Pancreas (tissue), 10 donors: Measurements from ENCODE around the gene DNAJB6. TPM values are rescaled to one million over a fixed set of nuclear protein-coding genes. Genes with fewer than 3 reads are reported as not detected.

Source experiments
- ATAC-seq, 4 donors: fragments of 200-7000 bp; cut with Tn5 transposase; one replicate each; pipeline versions ENCODE4 v1.8.0 to v1.9.1; 2020; ENCODE audit warnings: mild to moderate bottlenecking in 4 of 4, moderate library complexity in 4 of 4
- DNase-seq, 6 donors: peaks; one replicate each; pipeline ENCODE4 v3.0.0-alpha.2; 2020
- FAIRE-seq: peaks from 2 replicates; lab custom pipeline; 2012; peaks lifted over from hg19 to GRCh38; lab: Jason Lieb, UNC
- H3K27ac ChIP-seq, 4 donors: fragments of 200-600 bp; sonication (generic); 1 replicate in 3 of 4; 2 replicates in 1 of 4; pipeline versions ENCODE4 v1.5.0 to v1.8.0; 2020
- H3K27me3 ChIP-seq, 4 donors: fragments of 200-600 bp; one replicate each; pipeline ENCODE4 v1.8.0; 2021
- H3K36me3 ChIP-seq, 3 donors: fragments of 200-600 bp; sonication (generic) in 1 of 3; one replicate each; pipeline versions ENCODE4 v1.5.0 to v1.8.0; 2020 to 2021
- H3K4me1 ChIP-seq, 3 donors: fragments of 200-600 bp; one replicate each; pipeline ENCODE4 v1.8.0; 2021
- H3K4me3 ChIP-seq, 4 donors: fragments of 200-600 bp; sonication (generic) in 2 of 4; one replicate each; pipeline versions ENCODE4 v1.5.0 to v1.8.0; 2020 to 2021
- H3K9me3 ChIP-seq, 4 donors: fragments of 200-600 bp; one replicate each; pipeline ENCODE4 v1.8.0; 2021
- WGBS, 2 donors: extraction: QIAGEN DNeasy Blood & Tissue Kit; methylation state at CpG; one replicate each; pipeline ENCODE4 v1.1.7; 2013; 5-methylcytosine and 5-hydroxymethylcytosine counted together
- intact Hi-C, 3 donors: fragments of 100-400 bp; cut with DNase I; formaldehyde crosslinking; loops; one replicate each; pipeline versions ENCODE4 v1.11.1 to v1.14.2; 2022
- polyA plus RNA-seq, 2 donors: library from polyadenylated mRNA; stranded (reverse); fragments of 200-250 nt; gene quantifications; one replicate each; pipeline ENCODE4 v1.2.3, GENCODE V29; 2013
- total RNA-seq, 6 donors: library from RNA; stranded (reverse); fragmentation: NEBNext Ultra II Directional in 4 of 6; extraction: Animal tissue kit (Norgen Biotek cat#: 25700) in 4 of 6; gene quantifications; one replicate each; pipeline versions ENCODE4 v1.2.1 to v1.2.4, GENCODE V29; 2021 to 2023
- TF ChIP-seq, protein P1 (sequence below), 4 donors: fragments of 200-600 bp; sonication (generic) in 3 of 4; IDR thresholded peaks; one replicate each; pipeline versions ENCODE4 v1.5.0 to v1.8.0; 2021; ENCODE audit warnings: antibody characterized with exemption in 4 of 4
- donor health status: healthy with polysubstance abuse.
- donor health status: DM: no; HTN: no; CAD: no; lungs with moderate emphysema.
- donor health status: DM: no; HTN: no; CAD: no.
- donor health status: control.
- donor health status: control.
- donor health status: Bipolar disorder and iron deficiency.
- donor health status: DM: yes; HTN: yes; CAD: no.
- donor health status: DM: no; HTN: no; CAD: no.
- donor health status: DM: no; HTN: no; CAD: no.
- donor health status: DM: yes; HTN: yes; CAD: no.

DNAJB6 gene
- total and polyA plus RNA-seq, 8 donors: 23.0 to 49.4 (median 32.6) TPM

DNA sequence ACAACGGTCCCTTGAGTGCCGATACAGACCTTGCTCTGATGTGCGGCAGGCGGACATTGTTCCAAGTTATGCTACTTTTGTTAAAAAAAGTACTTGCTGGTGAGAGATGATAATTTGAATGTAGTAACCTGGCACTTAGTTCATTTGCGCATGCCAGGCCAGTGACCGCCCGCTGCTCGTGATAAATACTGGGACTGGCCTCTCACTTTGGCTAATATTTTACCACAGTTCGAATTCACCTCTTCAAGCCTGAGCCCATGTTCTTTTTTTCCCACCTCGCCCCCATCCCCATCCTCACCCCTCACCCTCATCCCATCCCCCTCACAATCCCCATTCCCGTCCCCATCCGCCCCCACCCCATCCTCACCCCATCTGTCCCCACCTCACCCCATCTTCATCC lies 126.4 kb downstream of the DNAJB6 start:
- Histone ChIP-seq H3K4me1 (no peaks in the 10 kb centered on the region), H3K4me3 (no peak overlapping the region), H3K27me3 (peaks cover 0 to 5% (median 0%) of the 10 kb centered on the region in 4 donors), H3K36me3 (no peaks in the 10 kb centered on the region), H3K9me3 (no peaks in the 10 kb centered on the region), H3K27ac (no peak overlapping the region)
- FAIRE-seq (no peak), ATAC-seq (peak in 2 of 4 donors; percentile 50 to 75), DNase-seq (peak in 1 of 6 donors; percentile 40)
- 14 to 25% methylated on average over 12 of the region's 12 CpGs for WGBS, 2 donors
- TF ChIP-seq, protein P1, sequence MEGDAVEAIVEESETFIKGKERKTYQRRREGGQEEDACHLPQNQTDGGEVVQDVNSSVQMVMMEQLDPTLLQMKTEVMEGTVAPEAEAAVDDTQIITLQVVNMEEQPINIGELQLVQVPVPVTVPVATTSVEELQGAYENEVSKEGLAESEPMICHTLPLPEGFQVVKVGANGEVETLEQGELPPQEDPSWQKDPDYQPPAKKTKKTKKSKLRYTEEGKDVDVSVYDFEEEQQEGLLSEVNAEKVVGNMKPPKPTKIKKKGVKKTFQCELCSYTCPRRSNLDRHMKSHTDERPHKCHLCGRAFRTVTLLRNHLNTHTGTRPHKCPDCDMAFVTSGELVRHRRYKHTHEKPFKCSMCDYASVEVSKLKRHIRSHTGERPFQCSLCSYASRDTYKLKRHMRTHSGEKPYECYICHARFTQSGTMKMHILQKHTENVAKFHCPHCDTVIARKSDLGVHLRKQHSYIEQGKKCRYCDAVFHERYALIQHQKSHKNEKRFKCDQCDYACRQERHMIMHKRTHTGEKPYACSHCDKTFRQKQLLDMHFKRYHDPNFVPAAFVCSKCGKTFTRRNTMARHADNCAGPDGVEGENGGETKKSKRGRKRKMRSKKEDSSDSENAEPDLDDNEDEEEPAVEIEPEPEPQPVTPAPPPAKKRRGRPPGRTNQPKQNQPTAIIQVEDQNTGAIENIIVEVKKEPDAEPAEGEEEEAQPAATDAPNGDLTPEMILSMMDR (IDR thresholded peaks at IDR 0.05): no peak
- intact Hi-C loops: no loop called here

DNA sequence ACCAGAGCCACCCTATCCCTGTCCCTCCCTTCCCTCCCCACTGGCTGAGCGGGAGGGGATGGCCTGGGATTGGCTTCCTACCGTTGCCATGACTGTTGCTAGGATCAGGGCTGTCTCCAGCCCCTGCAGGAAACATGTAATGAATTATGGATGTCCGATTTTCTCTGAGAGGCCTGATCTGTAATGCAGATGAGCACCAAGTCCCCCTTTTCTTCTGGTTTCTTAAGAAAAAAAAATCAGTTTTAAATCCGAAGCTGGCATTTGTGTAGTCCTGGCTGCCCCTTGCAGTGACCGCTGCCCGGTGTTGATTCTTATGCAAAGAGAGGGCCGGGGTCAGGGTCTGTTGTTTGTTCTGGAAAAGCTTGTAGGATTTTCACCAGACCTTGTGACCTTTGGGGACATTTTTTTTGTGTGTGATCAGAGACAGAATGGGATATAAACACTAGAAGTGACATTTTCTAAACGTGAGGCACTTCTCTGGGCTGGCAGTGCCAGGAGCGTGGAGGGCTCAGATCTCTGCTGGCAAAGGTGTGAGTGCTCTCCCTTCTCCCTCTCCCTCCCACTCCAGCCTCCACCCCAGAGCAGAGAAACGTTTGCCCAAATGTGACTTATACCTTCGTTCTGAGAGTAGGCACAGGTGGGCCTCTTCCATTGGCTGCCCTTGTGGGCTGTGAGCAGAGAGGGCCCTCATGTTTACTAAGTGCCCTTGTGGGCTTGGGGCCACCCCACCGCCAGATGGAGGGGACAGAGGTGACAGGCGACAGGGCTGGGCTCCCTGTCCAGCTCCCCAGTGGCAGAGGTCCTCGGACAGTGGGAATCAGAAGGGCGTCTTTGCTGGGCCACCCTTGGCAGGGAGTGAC lies 127.5 kb downstream of the DNAJB6 start:
- DNase-seq: peak in 1 of 6 donors; percentile 11
- H3K27me3 ChIP-seq: peaks cover 0 to 5% (median 0%) of the 10 kb centered on the region in 4 donors

DNA sequence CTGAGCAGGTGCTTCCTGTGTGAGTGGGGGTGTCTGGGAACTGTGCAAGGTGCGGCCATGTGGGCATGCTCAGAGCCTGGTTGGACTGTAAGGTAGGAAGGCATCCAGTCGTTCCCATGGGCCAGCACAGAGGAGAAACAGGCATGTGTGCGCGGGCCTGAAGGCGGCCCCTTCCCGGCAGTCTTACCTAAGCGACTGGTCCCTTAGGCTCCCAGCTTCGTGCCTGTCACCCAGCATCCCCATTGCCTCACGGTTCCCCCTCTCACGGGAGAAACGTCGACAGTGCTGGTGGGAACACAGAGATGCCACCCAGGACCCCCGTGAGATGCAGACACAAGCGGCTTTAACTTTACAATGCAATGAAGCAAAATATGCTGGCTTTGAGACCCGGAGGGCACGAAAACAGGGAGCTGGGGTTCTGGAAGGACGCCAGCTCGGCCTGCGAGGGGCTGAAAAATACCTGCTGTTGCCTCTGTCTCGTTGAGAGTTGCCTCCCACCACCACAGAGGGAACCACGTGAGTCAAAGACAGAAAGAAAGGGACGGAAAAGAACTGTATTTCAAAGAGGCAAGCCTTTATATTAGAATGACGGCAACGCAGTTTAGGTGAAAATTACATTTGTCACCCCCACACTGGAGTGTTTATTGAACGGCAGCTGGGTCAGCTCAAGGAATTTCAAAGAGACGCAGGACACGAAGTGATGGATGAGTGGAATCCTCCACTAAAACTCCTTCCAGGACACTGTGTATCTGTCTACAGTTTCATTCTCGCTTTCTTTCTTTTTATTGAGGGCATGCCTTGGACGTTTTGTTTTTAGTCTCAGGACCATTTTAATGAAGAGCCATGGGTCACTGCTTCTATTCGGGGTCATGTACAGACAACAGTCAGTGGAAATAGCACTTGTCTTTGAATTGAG lies 128.4 kb downstream of the DNAJB6 start:
- Histone ChIP-seq H3K9me3 (no peaks in the 10 kb centered on the region), H3K4me3 (no peak overlapping the region), H3K4me1 (no peaks in the 10 kb centered on the region), H3K36me3 (no peaks in the 10 kb centered on the region), H3K27me3 (peaks cover 0 to 5% (median 0%) of the 10 kb centered on the region in 4 donors), H3K27ac (no peak overlapping the region)
- intact Hi-C loops: no loop called here
- TF ChIP-seq, protein P1 (IDR thresholded peaks at IDR 0.05): no peak
- ATAC-seq (no peak), DNase-seq (peak in 1 of 6 donors; percentile 50), FAIRE-seq (no peak)
- 50 to 60% methylated on average over 30 of the region's 30 CpGs for WGBS, 2 donors

More for the DNA sequence above, 127.5 kb downstream of the DNAJB6 start:
- no peak overlapping the region for H3K4me3 ChIP-seq
- H3K9me3 ChIP-seq: no peaks in the 10 kb centered on the region
- 52 to 53% methylated on average over 15 of the region's 15 CpGs for WGBS, 2 donors
- H3K36me3 ChIP-seq: no peaks in the 10 kb centered on the region
- no peak for FAIRE-seq
- TF ChIP-seq, protein P1 (IDR thresholded peaks at IDR 0.05): no peak
- no peak for ATAC-seq
- H3K4me1 ChIP-seq: no peaks in the 10 kb centered on the region
- H3K27ac ChIP-seq: no peak overlapping the region
- intact Hi-C loops: no loop called here

DNA sequence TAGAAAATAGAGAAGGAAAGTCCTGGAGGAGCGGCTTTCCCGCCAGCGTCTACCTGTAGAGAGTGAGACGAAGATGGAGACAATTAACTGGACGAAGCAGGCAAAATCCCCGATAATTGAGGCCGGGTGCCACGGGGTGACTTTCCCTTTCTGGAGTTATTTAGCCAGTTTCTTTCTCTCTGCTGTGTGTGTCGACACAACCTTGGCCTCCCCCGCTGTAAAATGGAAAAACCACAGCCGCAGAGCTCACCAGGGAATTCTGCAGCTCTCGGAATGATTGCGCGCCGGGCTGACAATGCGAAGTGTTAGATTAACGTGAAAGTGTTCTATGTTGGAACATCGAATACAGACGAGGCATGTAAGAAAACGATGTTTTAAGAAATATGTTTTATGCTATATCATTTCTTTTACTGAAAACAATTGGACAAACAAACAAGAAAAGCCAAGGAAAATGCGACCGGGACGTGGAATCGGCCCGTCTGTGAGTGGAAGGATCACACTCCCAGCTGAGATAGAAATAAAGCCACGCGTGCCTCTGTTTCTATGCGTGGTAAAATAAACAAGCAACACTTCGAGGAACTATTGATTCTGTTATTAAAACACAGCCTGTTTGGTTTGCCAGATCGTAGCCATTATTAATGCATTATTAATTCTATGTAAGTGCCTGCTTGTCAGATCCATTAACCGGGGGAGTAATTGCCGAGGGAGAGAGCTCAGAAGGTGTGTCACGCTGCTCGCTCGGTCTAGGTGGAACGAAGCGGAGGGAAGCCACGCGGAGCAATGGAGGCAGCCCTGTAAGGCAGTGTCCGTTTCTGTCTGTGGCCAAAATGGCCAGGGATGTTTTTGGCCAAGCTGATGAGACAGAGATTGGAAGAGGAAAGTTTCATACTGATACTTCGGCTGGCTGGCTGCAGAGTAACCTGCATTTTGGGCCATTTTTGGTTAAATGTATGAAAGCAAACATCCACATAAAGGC lies 129.4 kb downstream of the DNAJB6 start:
- no peak for FAIRE-seq
- no peaks in the 10 kb centered on the region for H3K9me3 ChIP-seq
- peaks cover 0 to 5% (median 0%) of the 10 kb centered on the region in 4 donors for H3K27me3 ChIP-seq
- peak in 2 of 4 donors; percentile 23 to 32 for ATAC-seq
- H3K27ac ChIP-seq: no peak overlapping the region
- no peak overlapping the region for H3K4me3 ChIP-seq
- intact Hi-C loops: no loop called here
- DNase-seq: no peak
- no peaks in the 10 kb centered on the region for H3K4me1 ChIP-seq
- TF ChIP-seq, protein P1 (IDR thresholded peaks at IDR 0.05): no peak
- no peaks in the 10 kb centered on the region for H3K36me3 ChIP-seq
- WGBS, 2 donors: 48 to 49% methylated on average over 41 of the region's 41 CpGs
